ENCODE measurements around the gene DAB1.

Gene DAB1

GRCh38 chr1:57202241-57202640 is 221.6 kb downstream of the DAB1 start:
- no peak overlapping the region for H3K27ac ChIP-seq (ENCODE audit: extremely low read depth, low read depth, low read length)
- TF ChIP-seq ZNF776 (tag by site-specific recombination; IDR thresholded peaks at IDR 0.05; ENCODE audit: borderline replicate concordance) (no peak), BCL6B (tag by site-specific recombination; IDR thresholded peaks at IDR 0.05) (no peak), ZNF473 (tag by site-specific recombination; IDR thresholded peaks at IDR 0.05) (no peak), SCRT1 (tag by site-specific recombination; IDR thresholded peaks at IDR 0.05; ENCODE audit: borderline replicate concordance) (no peak), ZBTB44 (tag by site-specific recombination; IDR thresholded peaks at IDR 0.05) (no peak), PRDM4 (tag by site-specific recombination; IDR thresholded peaks at IDR 0.05) (no peak), ZNF169 (tag by site-specific recombination; IDR thresholded peaks at IDR 0.05) (no peak), ZSCAN5A (tag by site-specific recombination; IDR thresholded peaks at IDR 0.05) (no peak), HIC1 (tag by site-specific recombination; IDR thresholded peaks at IDR 0.05) (no peak), ZNF561 (tag by site-specific recombination; IDR thresholded peaks at IDR 0.05; ENCODE audit: borderline replicate concordance) (no peak), ZNF585B (tag by site-specific recombination; IDR thresholded peaks at IDR 0.05) (no peak), ZNF600 (tag by site-specific recombination; IDR thresholded peaks at IDR 0.05) (no peak), ZNF830 (tag by site-specific recombination; IDR thresholded peaks at IDR 0.05; ENCODE audit: low read depth) (no peak), ZNF214 (tag by site-specific recombination; IDR thresholded peaks at IDR 0.05; ENCODE audit: borderline replicate concordance) (no peak), PATZ1 (tag by site-specific recombination; IDR thresholded peaks at IDR 0.05) (no peak), ZFP41 (tag by site-specific recombination; IDR thresholded peaks at IDR 0.05; ENCODE audit: borderline replicate concordance) (no peak), ZNF292 (tag by site-specific recombination; IDR thresholded peaks at IDR 0.05; ENCODE audit: borderline replicate concordance, low read depth) (no peak)
- no peaks in the 10 kb centered on the region for H3K4me1 ChIP-seq (ENCODE audit: control insufficient read depth, insufficient read depth, low read length)
- H3K36me3 ChIP-seq (ENCODE audit: control insufficient read depth in 2 of 2, insufficient read depth in 1 of 2, low read length in 2 of 2) = no peaks in the 10 kb centered on the region
- CTCF ChIA-PET = no interaction called here
- POLR2A ChIA-PET = no interaction called here
- no peaks in the 10 kb centered on the region for H3K9me3 ChIP-seq (ENCODE audit: control insufficient read depth, insufficient read depth, low read depth, low read length)
- H3K4me3 ChIP-seq (ENCODE audit: low read depth, low read length) = no peak overlapping the region
